NCI-H187 treated with DMSO at 0.1 percent for 48 hours (cell line): ENCODE data around the gene EXOSC1.
"Not testable (repeated sequence)": the region's sequence is repeated elsewhere in the genome, so short reads cannot be mapped to it uniquely, and the experiment has no call there.

ENCODE experiments used
- DNase-seq: peaks from one replicate; lab custom pipeline; 2025; lab: John Stamatoyannopoulos, UW

EXOSC1 gene

GRCh38 chr10:97445722-97446639 is at the start of gene EXOSC1, which contains the start of gene ZDHHC16:
TSS of gene EXOSC1 (minus strand) at chr10:97446006. CDS start at chr10:97445985, 21 bp downstream.
TSS of gene ZDHHC16 (plus strand) at chr10:97446175. CDS start at chr10:97451676, 5,501 bp downstream.
- peak; percentile 74 for DNase-seq

DNA sequence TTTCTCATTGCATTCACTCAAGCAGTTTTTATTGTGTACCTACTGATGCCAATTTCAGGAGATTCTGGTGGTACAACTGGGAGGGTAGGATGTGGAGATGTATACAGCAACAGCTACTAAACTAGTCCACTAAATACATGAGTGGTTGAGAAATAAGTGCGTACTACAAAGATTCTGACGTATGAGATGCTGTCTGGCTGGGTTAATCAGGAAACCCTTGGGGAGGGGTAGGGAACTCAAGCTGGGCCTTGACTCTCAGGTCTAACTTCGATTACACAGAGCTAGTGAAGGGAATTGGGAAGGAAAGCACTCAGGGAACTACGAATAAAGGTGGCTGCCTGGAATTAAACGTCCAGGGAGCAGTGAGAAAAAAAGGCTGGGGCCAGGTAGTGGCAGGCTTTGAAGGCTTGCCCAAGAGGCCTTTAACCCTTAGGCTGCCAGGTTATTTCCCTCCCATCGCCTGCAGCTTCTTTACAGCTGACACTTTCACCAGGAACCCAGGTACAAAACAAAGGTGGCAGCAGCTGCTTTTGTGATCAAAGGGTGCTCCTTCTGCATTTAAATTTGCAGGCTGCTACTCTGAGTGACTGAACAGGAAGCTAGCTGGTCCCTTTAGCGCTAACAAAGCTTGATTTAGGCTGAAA is 49.2 kb upstream of the EXOSC1 start:
- DNase-seq: no peak

- no peak for DNase-seq
These were observed 48.3 kb upstream of the EXOSC1 start for GRCh38 chr10:97494151-97494550.

DNA sequence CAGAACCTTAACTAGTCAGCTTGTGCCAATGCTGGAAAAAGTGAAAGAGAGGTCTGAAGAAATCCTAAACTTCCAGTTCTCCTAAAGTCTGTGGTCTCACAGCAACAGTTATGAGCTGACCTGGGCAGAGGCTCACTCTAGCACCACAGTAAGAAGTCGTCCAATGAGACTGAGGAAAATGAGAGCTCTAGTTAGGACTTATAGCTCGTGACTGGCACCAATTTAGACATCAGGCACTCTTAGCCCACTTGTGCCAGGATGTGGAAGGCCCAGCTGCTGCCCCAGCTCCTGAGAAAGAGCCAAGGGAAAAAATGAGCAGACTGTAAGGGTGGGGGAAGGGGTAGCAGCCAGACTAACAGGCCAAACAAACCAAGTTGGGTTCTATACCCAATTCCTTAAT is 44.8 kb upstream of the EXOSC1 start:
- DNase-seq: no peak

DNA sequence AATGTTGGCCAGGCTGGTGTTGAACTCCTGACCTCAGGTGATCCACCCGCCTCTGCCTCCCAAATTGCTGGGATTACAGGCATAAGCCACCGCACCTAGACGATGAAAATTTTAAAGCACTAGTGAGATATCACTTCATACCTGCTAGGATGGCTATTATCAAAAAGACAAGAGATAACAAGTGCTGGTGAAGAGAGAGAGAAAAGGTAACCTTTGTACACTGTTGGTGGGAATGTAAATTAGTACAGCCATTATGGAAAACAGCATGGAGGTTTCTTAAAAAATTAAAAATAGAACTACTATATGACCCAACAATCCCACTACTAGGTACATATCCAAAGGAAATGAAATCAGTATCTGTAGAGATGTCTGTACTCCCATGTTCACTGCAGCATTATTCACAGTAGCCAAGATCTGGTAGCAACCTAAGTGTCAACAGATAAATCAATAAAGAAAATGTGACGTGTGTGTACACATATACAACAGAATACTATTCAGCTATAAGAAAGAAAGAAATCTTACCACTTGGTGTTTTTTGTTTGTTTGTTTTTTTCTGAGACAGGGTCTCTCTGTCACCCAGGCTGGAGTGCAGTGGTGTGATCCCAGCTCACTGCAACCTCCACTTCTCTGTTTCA is 40.0 kb upstream of the EXOSC1 start:
- DNase-seq: no peak

GRCh38 chr10:97483921-97484320 is 38.1 kb upstream of the EXOSC1 start:
- DNase-seq: no peak

GRCh38 chr10:97483506-97483905 is 37.7 kb upstream of the EXOSC1 start:
- no peak for DNase-seq

- DNase-seq: no peak
These were observed 36.6 kb upstream of the EXOSC1 start for GRCh38 chr10:97482381-97482780.

GRCh38 chr10:97481071-97481470 is 35.3 kb upstream of the EXOSC1 start:
- DNase-seq: no peak

DNA sequence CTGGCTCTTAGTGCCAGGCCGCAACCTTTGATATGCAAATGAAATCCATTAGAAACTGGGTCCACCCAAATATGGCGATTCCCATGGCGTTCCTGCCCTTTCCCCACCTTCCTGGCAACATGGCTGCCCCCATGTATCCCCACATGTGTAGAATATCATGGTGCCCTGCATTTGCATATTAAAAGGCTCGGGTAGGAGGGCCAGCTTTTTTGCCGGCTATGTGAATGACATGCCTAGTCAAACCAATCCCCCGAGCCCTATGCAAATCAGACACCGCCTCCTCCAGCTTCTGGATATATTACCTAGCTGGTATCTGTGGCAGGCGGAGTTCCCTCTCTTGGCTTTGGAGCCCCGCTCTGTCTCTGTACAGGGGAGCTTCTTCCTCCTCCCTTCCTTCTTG is 34.1 kb upstream of the EXOSC1 start:
- DNase-seq: no peak

DNA sequence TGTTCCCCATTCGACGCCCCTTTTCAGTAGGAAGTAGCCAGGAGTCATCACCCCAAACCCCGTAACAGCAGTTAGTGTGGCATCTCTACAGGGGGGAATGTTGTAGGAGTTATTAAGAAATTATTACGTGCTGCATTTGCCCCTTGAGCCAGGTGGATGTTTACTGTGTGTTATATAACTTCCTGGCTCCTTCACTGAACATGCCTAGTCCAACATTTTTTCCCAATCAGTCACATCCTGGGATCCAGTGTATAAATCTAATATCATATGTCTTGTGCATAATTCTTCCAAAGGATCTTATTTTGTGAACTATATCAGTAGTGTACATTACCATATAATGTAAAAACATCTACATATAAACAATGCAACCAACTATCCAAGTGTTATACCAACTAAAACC is 33.6 kb upstream of the EXOSC1 start:
- not testable (repeated sequence) for DNase-seq

DNA sequence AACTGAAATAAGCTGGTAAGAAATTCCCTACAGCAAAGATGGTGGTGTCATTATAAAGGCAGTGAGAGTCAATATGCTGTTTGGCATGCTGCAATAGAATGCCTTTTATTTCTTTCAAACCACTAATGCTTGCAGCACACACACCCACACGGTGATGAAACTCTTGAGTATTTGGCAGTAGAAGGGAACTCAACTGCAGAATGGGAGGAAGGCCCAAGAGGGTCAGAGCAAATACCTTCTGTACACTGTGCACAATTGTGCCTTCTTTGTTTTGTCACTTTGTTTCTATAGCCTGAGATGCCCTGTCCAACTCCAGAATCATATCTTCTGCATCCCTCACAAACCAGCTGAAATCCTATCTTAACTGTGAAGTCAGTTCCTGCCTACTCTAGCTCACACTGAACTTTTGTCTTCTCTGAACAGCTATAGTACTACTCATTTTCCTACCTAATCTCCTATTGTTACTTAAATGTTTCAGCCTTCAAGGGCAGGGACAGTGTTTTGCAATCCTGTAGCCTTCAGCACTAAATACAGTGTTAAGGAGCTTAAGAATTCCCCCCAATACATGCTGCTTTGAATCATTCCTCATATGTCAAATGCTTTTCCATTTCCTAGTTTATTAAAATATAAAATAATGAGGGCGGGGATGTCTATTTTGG is 30.3 kb upstream of the EXOSC1 start:
- DNase-seq: no peak

GRCh38 chr10:97474918-97475317 is 29.1 kb upstream of the EXOSC1 start:
- no peak for DNase-seq

DNA sequence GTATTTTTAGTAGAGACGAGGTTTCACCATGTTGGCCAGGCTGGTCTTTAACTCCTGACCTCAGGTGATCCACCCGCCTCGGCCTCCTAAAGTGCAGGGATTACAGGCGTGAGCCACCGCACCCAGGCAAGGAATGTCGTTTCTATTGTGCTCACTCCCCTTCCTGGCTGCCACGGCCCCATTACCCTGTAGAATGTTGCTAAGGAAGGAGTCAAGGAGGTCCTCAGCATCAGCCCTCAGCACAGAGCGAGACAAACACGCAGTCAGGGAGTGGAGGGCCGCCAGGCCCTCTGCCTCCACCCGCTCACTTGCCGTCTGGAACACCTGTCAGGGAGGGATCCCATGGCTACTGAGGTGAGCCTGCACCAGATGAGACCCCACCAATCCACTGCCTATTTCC is 23.0 kb upstream of the EXOSC1 start:
- not testable (repeated sequence) for DNase-seq

DNA sequence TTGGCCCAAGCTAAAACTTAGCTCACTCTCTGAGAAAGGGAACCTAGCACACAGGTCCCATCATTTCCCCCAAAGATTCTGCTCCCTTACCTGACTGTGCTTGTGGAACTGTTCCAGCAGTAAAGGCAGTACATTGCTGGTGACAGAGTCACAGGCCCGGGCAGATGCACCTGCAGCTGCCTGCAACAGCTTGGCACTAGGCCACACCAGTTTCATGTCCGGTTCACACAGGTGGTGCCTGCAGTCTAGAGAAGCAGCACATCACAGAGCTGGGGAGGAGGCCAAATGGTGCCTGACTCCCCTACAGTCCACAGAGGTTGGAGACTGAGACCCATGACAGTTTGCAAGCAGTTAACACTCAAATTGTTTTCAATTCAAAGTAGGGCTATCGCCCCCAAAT is 22.4 kb upstream of the EXOSC1 start:
- DNase-seq: no peak

- no peak for DNase-seq
These were observed 20.9 kb upstream of the EXOSC1 start for GRCh38 chr10:97466755-97467154.

GRCh38 chr10:97465982-97466381 is 20.2 kb upstream of the EXOSC1 start:
- no peak for DNase-seq

- no peak for DNase-seq
These were observed 18.4 kb upstream of the EXOSC1 start for GRCh38 chr10:97464226-97464625.

DNA sequence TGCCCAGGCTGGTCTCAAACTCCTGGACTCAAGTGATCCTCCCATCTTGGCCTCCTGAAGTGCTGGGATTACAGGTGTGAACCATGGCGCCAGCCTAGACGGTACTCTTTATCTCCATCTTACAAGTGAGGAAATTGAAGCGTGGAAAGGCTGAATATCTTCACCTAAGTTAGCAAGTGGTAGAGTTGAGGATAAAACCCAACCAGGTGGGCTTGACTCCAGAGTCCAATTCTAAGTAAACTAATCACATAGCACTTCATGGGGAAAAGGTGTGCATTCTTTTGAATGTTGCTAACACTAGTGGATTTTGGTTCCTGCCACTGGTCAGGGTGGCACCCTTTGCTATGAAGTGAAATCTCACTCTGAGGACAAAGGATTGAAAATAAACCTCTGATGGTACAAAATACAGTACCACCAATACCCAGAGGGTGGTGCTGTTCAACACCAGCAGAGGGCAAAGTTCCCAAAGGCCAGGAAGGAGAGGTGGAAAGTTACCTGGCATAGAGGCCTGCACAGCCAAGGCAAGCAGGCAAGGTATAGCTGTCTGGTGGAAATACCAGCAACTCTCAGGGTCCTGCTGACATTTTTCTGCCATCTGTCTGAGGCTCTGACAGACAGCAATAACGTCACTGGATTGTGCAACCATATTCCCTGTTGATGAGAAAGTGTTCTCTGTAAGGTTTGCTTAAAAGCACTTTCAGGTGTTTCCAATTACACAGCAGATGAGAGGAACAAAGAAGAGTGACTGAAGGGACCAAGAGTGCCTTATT is 17.7 kb upstream of the EXOSC1 start:
- no peak for DNase-seq

GRCh38 chr10:97462309-97462708 is 16.5 kb upstream of the EXOSC1 start:
- DNase-seq: no peak

DNA sequence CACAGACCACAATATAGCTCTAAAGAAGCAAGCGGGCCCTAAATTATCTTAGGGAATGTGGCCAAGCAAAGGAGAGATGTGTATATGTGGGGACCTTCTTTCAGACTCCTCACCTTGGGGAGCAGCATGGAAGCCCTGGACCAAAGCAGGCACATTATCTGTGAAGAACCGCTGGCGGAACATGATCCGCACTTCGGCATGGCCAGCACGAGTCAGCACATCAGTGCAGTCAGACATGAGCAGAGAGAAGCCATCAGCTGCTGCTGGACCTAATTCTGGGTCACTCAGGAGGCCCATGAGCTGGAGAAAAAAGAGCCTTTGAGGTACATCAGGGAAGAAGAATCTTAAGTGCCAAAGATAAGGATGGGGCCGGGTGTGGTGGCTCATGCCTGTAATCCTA is 14.1 kb upstream of the EXOSC1 start:
- DNase-seq: no peak
